ENCODE measurements around the gene PLEKHM1. TPM values are rescaled to one million over a fixed set of nuclear protein-coding genes. Genes with fewer than 3 reads are reported as not detected.

PLEKHM1 gene
- total RNA-seq, 4 donors from 2014 or later = 45.4 to 130 (median 71.7) TPM

DNA sequence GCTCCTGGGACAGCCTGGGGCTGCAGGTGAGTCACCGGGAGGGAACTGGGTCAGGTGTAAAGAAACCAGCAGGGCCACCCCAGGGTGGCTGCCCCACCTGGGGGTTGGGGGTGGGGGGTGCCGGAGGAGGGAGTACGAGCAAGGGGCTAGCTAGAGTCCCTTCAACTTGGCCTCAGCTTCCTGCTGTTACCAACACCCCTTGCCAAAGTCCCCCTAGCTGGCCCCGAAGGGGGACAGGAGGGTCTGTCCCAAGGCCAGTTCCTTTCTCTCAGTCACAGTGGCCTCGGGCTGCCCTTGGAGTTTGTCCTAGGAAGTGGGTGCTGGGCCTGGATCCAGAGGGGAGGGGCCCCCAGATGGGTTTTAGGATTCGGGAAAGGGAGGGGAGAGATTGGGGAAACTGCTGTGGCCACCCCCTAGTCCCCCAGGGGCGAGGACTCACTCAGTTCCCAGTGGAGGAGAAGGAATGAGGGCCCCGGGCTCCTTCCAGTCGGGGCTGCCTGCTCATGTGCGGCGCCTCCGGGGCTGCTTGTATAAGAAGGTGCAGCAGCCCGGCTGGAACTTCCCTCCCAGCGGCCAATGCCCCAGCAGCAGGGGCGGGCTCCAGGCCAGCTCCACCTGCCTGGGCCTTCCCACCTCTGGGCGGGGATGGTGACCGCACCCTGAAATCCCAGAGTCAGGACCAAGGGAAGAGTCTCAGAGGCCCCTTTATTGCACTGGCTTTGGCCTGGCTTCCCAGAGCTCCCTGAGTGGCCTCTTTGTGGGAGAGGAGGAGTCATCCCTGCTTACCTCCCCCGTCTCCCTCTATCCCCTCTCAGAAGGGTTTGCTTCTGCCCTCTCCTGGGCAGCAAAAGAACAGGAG, 65.2 kb downstream of the PLEKHM1 start:
- TF ChIP-seq POLR2A (IDR thresholded peaks at IDR 0.05) = peak; percentile 99
- TF ChIP-seq, protein P1, sequence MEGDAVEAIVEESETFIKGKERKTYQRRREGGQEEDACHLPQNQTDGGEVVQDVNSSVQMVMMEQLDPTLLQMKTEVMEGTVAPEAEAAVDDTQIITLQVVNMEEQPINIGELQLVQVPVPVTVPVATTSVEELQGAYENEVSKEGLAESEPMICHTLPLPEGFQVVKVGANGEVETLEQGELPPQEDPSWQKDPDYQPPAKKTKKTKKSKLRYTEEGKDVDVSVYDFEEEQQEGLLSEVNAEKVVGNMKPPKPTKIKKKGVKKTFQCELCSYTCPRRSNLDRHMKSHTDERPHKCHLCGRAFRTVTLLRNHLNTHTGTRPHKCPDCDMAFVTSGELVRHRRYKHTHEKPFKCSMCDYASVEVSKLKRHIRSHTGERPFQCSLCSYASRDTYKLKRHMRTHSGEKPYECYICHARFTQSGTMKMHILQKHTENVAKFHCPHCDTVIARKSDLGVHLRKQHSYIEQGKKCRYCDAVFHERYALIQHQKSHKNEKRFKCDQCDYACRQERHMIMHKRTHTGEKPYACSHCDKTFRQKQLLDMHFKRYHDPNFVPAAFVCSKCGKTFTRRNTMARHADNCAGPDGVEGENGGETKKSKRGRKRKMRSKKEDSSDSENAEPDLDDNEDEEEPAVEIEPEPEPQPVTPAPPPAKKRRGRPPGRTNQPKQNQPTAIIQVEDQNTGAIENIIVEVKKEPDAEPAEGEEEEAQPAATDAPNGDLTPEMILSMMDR (IDR thresholded peaks at IDR 0.05) = peak in 3 of 6 experiments; percentile 59 to 70 (median 65)
- Histone ChIP-seq H3K4me3 (peak overlapping the region in 3 of 4 donors; percentile 35 to 64 (median 62)), H3K27me3 (no peaks in the 10 kb centered on the region), H3K27ac (peak overlapping the region in 3 of 4 donors; percentile 86 to 94 (median 94)), H3K4me1 (peaks cover 4 to 49% (median 9%) of the 10 kb centered on the region in 4 donors), H3K9me3 (no peaks in the 10 kb centered on the region), H3K36me3 (no peaks in the 10 kb centered on the region)
- DNase-seq = peak in 2 of 3 donors; percentile 92 to 95

DNA sequence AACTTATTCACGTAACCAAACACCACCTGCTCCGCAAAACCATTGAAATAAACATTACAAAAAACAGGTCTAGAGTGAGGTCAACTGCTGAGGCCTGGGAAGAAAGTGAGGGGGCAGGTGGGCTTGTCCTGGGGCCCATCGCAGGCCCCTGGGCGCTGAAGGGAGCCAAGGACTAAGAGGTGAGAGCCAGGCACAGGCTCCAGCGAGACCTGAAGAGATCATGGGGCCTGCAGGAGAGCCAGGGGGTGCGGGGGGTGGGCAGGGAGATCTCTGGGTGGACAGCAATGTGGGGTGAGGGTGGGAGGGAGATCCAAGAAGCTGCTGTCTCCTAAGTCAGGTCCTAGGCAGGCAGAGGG, 65.8 kb downstream of the PLEKHM1 start:
- TF ChIP-seq POLR2A (IDR thresholded peaks at IDR 0.05) = no peak
- TF ChIP-seq, protein P1 (IDR thresholded peaks at IDR 0.05) = no peak
- Histone ChIP-seq H3K4me1 (peaks cover 4 to 43% (median 9%) of the 10 kb centered on the region in 4 donors), H3K36me3 (no peaks in the 10 kb centered on the region), H3K4me3 (peak overlapping the region in 3 of 4 donors; percentile 35 to 64 (median 62)), H3K27ac (peak overlapping the region in 3 of 4 donors; percentile 86 to 94 (median 94)), H3K27me3 (no peaks in the 10 kb centered on the region), H3K9me3 (no peaks in the 10 kb centered on the region)
- no peak for DNase-seq

DNA sequence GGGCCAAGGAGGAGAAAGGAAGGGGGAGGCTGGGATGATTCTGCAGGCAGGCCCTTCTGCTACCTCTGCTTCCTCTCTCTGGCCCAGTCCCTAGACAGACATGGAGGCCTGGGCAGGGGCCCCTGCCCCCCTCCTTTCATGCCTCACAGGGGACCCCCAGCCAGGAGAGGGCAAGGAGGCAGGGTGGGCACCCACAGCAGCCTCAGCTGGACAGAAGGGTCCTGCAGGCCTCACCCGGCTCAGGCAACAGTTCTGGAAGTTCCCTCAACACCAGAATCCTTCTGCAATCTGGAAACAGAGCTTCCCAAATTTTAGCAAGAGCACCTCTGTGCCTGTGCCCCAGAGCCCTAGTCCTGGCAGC, 66.6 kb downstream of the PLEKHM1 start:
- Histone ChIP-seq H3K36me3 (no peaks in the 10 kb centered on the region), H3K4me3 (peak overlapping the region in 3 of 4 donors; percentile 35 to 64 (median 62)), H3K27ac (peak overlapping the region in 3 of 4 donors; percentile 86 to 94 (median 94)), H3K9me3 (no peaks in the 10 kb centered on the region), H3K27me3 (no peaks in the 10 kb centered on the region), H3K4me1 (peaks cover under 1 to 36% (median 8%) of the 10 kb centered on the region in 4 donors)
- DNase-seq = peak in 1 of 3 donors; percentile 55
- TF ChIP-seq, protein P1 (IDR thresholded peaks at IDR 0.05) = no peak
- no peak for TF ChIP-seq POLR2A (IDR thresholded peaks at IDR 0.05)

DNA sequence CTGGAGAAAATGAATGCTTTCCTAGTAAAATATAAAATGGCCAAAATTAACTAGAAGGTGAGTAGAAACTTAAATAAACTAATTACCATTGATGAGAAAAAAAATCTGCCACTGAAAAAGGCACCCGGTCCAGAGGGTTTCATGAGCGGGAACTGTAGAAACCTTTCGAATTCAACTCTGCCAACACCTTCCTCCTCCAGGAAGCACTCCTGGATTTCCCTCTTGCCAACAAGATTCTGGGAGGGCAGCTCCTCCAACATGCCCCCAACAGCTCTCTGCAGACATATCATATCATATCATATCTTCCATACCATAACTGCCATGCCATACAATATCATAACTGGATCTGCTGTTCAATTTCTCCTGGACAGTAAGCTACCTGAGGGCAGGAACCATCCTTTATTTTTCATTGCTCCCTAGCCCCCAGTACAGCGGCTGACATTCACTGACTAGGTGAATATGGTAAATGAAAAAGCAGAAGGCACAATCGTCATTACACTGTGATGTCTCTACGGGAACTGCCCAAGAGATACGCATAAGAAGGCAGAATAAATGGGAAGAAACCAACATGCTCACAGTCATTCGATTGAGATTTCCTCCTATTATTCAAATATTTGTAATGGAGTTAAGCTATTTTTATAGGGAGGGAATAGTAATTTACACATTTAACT, 67.1 kb downstream of the PLEKHM1 start:
- DNase-seq = no peak
- H3K27ac ChIP-seq = peak overlapping the region in 3 of 4 donors; percentile 86 to 94 (median 94)
- no peaks in the 10 kb centered on the region for H3K9me3 ChIP-seq
- no peaks in the 10 kb centered on the region for H3K36me3 ChIP-seq
- H3K27me3 ChIP-seq = no peaks in the 10 kb centered on the region
- H3K4me3 ChIP-seq = peak overlapping the region in 3 of 4 donors; percentile 35 to 64 (median 62)
- TF ChIP-seq, protein P1 (IDR thresholded peaks at IDR 0.05) = no peak
- no peak for TF ChIP-seq POLR2A (IDR thresholded peaks at IDR 0.05)
- peaks cover 0 to 36% (median 5%) of the 10 kb centered on the region in 4 donors for H3K4me1 ChIP-seq

DNA sequence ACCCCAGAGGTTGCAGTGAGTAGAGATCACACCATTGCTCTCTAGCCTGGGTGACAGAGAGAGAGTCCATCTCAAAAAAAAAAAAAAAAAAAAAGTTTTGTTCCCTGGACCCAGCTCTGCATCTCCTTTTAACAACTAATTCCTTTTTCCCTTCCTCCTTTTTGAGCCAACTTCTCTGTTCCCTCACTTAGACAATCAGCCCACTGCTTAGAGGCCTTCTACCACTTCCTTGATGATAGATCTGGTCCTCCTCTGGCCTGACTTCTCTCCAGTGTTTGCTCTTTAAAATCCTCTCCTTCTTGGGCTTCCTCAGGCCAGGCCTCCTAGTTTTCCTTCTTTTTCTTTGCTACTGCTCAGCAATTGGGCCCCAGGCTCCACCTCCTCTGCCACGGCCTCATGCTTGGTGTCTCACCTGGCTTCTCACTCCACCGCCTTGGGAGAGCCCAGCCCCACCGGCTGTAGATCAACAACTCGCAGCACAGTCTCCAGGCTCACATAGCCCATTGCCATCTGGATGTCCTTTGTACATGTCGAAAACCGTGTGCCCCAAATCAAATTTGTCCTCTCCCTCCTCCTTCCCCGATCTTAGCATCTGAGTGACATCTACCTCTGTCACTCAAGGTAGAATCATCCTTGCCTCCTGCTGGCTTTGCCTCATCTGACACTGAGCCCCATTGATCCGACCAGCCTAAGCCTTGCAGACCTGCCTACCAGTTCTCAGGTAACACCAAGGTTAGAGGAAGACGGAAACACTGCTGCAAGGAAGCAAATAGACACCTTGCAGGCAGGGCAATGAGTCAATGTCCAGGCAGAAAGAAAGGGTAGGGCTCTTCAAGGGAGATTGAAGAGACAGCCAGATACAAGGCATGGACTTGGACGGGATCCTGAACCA, 75.3 kb downstream of the PLEKHM1 start:
- H3K27ac ChIP-seq = peak overlapping the region in 3 of 4 donors; percentile 89 to 93 (median 90)
- H3K9me3 ChIP-seq = no peaks in the 10 kb centered on the region
- H3K4me1 ChIP-seq = peaks cover 16 to 70% (median 25%) of the 10 kb centered on the region in 4 donors
- TF ChIP-seq POLR2A (IDR thresholded peaks at IDR 0.05) = peak; percentile 39 to 74
- TF ChIP-seq, protein P1 (IDR thresholded peaks at IDR 0.05) = no peak
- H3K36me3 ChIP-seq = no peaks in the 10 kb centered on the region
- DNase-seq = peak in 2 of 3 donors; percentile 69 to 73
- H3K27me3 ChIP-seq = no peaks in the 10 kb centered on the region
- H3K4me3 ChIP-seq = no peak overlapping the region

All from Peyer's patch (tissue), 4 donors.